Adrenal gland (tissue), 5 donors: ENCODE data around the gene PCLO.

Experiments used
- CTCF ChIP-seq, 6 experiments: fragments of 450-650 bp in 4 of 6; fragments of 200-600 bp in 2 of 6; sonication (generic) in 1 of 6; IDR thresholded peaks; 1 replicate in 5 of 6; 2 replicates in 1 of 6; pipeline versions ENCODE4 v1.5.1 to v1.8.0; 2016 to 2021; ENCODE audit warnings: antibody characterized with exemption in 6 of 6, mild to moderate bottlenecking in 2 of 6, moderate library complexity in 1 of 6
- POLR2A ChIP-seq, 2 donors: fragments of 450-650 bp; IDR thresholded peaks; one replicate each; pipeline ENCODE4 v1.6.1; 2017; ENCODE audit warnings: antibody characterized with exemption in 2 of 2, mild to moderate bottlenecking in 2 of 2, moderate library complexity in 1 of 2
- donor health status: DM: no; HTN: no; CAD: no.

- TF ChIP-seq CTCF (IDR thresholded peaks at IDR 0.05) (no peak), POLR2A (IDR thresholded peaks at IDR 0.05) (no peak)
These were observed 311.6 kb downstream of the PCLO start for GRCh38 chr7:82851121-82851520.
